Left colon (tissue), 2 donors: ENCODE results near the gene UPF3B. TPM values are rescaled to one million over a fixed set of nuclear protein-coding genes. Genes with fewer than 3 reads are reported as not detected.
A peak's percentile ranks its signal among the peaks of the same experiment; 100 is the strongest.
"Not testable (repeated sequence)": the region's sequence is repeated elsewhere in the genome, so short reads cannot be mapped to it uniquely, and the experiment has no call there.

Experiments
- ATAC-seq: fragments of 200-7000 bp; cut with Tn5 transposase; one replicate; pipeline ENCODE4 v1.9.1; 2020; ENCODE audit warnings: mild to moderate bottlenecking, moderate library complexity
- DNase-seq, 2 donors: peaks; one replicate each; pipeline ENCODE4 v3.0.0-alpha.2; 2020
- intact Hi-C, 2 donors: fragments of 100-400 bp; cut with DNase I in 1 of 2; cut with micrococcal nuclease in 1 of 2; formaldehyde crosslinking; loops; one replicate each; pipeline versions ENCODE4 v1.11.2 to v1.14.0; 2022; cut with DNase I, micrococcal nuclease
- long read RNA-seq: library from polyadenylated mRNA; unstranded; transcript quantifications from one replicate; pipeline ENCODE4 v2.0.0, GENCODE V29; 2021
- total RNA-seq, 2 donors: library from RNA; stranded (reverse); fragmentation: NEBNext Ultra II Directional; extraction: Animal tissue kit (Norgen Biotek cat#: 25700); gene quantifications; one replicate each; pipeline ENCODE4 v1.2.1, GENCODE V29; 2021
- donor health status: DM: no; HTN: no; CAD: no.
- donor health status: DM: yes; HTN: yes; CAD: no.

The UPF3B gene
- 1 to 10 TPM; 7.4 to 7.9 TPM for total RNA-seq
- long read RNA-seq, partial matches to known transcripts = 7 of 8 reads
- long read RNA-seq, other reads (novel, unspliced or antisense) = 1 of 8 reads

- DNase-seq (peak; percentile 95 to 98), ATAC-seq (peak; percentile 97)
- intact Hi-C loops = no loop called here
Measured at GRCh38 chrX:119852382-119853353, at the start of gene UPF3B. UPF3B (minus strand) TSS chrX:119852963; CDS start chrX:119852928, 35 bp downstream.

GRCh38 chrX:119900976-119901375 lies 48.2 kb upstream of the UPF3B start:
- DNase-seq = no peak
- ATAC-seq = no peak
- intact Hi-C loops = no loop called here

GRCh38 chrX:119899125-119899524 lies 46.4 kb upstream of the UPF3B start:
- ATAC-seq = peak; percentile 92
- no peak for DNase-seq
- intact Hi-C loops = no loop called here

- intact Hi-C loops = no loop called here
- ATAC-seq (no peak), DNase-seq (no peak)
Measured at GRCh38 chrX:119895843-119896326, 43.1 kb upstream of the UPF3B start, which contains the start of gene AKAP14. AKAP14 (plus strand) TSS chrX:119895893; CDS start chrX:119903224, 7,331 bp downstream.

- DNase-seq, intact Hi-C loops, ATAC-seq: not testable (repeated sequence)
Measured at GRCh38 chrX:119891961-119892692, 39.4 kb upstream of the UPF3B start.

- DNase-seq, ATAC-seq, intact Hi-C loops: not testable (repeated sequence)
Measured at GRCh38 chrX:119890626-119891025, 37.9 kb upstream of the UPF3B start.

- DNase-seq (peak; percentile 73 to 74), ATAC-seq (peak; percentile 83)
- intact Hi-C loops = no loop called here
Measured at GRCh38 chrX:119887721-119888425, 35.1 kb upstream of the UPF3B start.

- DNase-seq = no peak
- intact Hi-C loops = no loop called here
- ATAC-seq = peak; percentile 70
Measured at GRCh38 chrX:119885554-119886428, 33.0 kb upstream of the UPF3B start.

- ATAC-seq (peak; percentile 82), DNase-seq (no peak)
- intact Hi-C loops = no loop called here
Measured at GRCh38 chrX:119880552-119881437, 28.0 kb upstream of the UPF3B start.

GRCh38 chrX:119880076-119880475 lies 27.3 kb upstream of the UPF3B start:
- ATAC-seq = no peak
- no peak for DNase-seq
- intact Hi-C loops = no loop called here

GRCh38 chrX:119878740-119879139 lies 26.0 kb upstream of the UPF3B start:
- no peak for DNase-seq
- intact Hi-C loops = no loop called here
- ATAC-seq = no peak

GRCh38 chrX:119871599-119872395 lies 19.0 kb upstream of the UPF3B start, which contains the start of the genes NDUFA1 and RNF113A:
NDUFA1 (plus strand) TSS chrX:119871832; CDS start chrX:119871912, 80 bp downstream.
RNF113A (minus strand) TSS chrX:119871733; CDS start chrX:119871613, 120 bp downstream.
- intact Hi-C loops = no loop called here
- ATAC-seq = peak; percentile 94
- DNase-seq = peak; percentile 84 to 88

GRCh38 chrX:119871245-119871598 lies 18.5 kb upstream of the UPF3B start:
- peak in 1 of 2 donors; percentile 40 for DNase-seq
- intact Hi-C loops = no loop called here
- peak; percentile 48 for ATAC-seq

- DNase-seq = peak in 1 of 2 donors; percentile 43
- intact Hi-C loops = no loop called here
- ATAC-seq = peak; percentile 42
Measured at GRCh38 chrX:119870626-119871131, 17.9 kb upstream of the UPF3B start.

GRCh38 chrX:119853444-119853843 lies 681 bp upstream of the UPF3B start:
- intact Hi-C loops = no loop called here
- peak in 1 of 2 donors; percentile 20 for DNase-seq
- ATAC-seq = peak; percentile 28

GRCh38 chrX:119833905-119834304 lies 18.9 kb downstream of the UPF3B start:
- ATAC-seq (no peak), DNase-seq (no peak)
- intact Hi-C loops = no loop called here
